Inflammatory macrophage treated with lipopolysaccharide for 1 hour (primary cell): ENCODE measurements around the gene KLK6.
A peak's percentile ranks its signal among the peaks of the same experiment; 100 is the strongest.

Source experiments
- DNase-seq, 2 donors: peaks; one replicate each; pipeline ENCODE4 v3.0.0-alpha.2; 2020 to 2022

KLK6 gene

DNA sequence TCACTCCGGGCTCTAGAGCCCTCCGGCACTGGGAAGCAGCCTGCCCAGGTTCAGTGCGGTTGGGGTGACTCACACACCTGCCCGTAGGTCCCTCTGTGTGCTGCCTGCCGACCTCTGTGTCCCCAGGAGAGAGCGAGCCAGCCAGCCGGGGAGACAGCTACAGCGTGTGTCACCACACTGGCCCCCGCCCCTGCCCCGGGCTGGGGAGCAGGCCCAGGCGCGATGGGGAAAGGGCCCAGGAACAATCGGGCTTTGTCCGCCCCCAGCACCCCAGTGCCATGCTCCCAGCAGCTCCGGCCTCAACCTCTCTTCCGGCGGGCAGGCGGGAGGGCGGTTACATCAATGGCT lies at the start of gene KLK6:
TSS of gene KLK6 (minus strand) at position 179 of the 348 bp plus-strand sequence. CDS start 1,487 bp downstream, outside the sequence.
- no peak for DNase-seq

DNA sequence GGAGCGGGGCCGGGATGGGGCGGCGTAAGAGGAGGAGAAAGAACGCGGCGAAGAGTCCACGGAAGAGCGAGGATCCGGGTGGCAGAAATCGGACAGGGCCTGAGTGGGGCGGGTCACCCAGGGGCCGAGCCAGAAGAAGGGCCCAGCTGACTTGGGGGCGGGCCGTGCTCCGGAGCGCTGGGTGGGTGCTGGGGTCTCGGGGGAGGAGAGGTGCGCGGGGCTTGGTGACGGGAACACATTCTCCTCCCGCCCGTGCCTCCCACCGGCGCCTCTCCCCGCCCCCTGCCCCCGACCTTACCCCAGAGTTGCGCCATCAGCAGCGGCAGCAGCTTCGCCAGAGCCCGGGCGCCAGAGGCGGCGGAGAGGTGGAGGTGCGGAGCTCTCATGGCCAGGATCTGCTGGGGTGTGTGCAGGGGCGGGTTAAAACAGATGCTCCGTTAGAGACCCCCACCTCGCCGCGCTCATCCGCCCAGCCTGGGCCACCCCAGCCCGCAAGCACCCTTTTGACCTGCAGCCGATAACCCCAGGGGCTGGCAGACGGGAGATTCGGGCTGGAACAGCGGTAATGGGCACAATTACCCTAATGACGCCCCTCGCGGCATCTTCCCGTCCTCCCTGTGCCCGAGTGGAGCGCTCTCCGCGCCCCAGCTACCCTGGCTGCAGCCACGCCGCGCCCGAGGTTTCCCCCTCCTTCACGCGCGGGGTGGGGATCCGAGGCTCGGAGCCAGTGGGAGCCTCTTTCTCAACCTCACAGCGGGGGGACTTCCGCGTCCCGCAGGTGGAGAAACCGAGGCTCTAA lies 49.6 kb upstream of the KLK6 start:
- no peak for DNase-seq

DNA sequence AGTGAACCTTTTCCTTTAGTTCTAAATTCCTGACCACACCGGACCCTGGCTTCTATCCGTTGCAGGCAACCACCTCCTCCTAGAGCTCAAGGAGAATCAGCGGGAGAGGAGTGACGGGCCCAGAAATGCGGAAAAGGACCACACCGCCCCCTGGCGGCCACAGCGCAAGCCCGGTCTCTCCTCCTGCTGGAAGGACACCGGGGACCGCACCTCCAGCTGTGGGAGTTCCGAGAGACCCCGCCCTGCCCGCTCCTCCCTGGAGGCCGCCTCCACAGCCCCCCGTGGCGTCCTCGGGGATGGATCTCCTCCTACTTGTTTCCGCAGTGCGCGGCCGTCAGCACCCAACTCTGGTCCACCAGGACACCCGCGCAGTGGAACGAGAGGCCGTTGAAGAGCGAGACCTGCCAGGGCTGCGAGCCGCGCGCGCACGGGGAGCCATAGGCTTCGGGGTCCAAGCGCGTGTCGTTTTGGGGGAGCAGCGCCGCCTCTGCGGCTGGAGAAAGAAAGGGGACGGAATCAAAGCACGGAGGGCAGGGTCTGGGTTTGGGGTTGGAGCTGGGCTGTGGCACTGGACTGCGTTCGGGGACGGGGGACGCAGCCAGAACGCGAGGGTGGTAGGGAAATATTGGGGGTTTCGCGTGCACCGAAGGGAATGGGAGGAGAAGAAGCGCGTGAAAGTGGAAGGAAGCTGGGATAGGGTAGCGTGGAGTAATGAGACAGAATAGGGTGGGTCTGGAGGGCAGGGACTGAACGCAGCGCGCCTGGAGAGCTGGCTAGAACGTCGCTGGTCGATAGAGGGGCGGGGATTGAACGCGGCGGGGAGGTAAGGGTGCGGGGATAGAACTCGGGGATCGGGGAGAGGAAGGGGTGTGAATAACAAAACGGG lies 47.6 kb upstream of the KLK6 start:
- peak; percentile 29 to 70 for DNase-seq

DNA sequence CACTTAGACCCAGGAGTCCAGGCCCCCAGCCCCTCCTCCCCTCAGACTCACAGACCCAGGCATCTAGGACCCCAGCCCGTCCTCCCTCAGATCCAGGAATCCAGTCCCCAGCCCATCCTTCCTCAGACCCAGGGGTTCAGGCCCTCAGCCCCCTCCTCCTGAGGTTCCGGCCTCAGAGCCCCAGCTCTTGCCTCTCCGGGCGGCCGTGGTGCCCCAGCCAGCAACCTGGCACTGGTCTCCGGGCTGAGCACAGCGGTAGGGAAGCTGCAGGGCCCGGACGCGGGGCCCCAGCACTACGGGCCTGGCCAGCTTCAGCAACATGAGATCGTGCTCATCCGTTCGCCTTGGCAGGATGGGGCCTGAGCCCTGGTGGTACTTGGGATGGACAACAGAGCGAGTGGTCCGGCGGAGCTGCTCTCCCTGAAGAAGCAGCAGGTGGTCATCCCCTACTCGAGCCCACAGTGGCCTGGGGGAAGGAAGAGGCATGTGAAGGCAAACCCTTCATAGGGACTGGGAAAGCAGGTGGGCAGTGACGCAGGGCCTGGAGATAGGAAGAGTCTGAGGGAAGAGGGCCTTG lies 46.4 kb upstream of the KLK6 start:
- DNase-seq, result no peak

DNA sequence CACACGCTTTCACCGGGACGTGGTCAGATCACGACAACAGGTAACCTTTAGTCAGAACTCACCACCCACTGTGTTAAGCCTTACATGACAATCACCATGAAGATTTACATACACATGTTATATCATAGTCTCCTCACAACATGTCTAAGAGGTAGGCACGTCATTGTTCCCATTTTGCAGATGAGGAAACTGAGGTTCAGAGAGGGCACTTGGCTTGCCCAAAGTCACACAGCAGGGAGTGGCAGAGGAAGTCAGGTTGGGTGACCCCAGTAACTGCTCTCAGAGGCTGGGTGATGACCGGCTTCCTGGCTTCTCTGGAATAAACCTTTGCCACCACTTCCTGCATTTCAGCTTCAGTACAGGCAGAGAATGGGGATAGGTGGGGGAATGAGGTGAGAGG lies 44.9 kb upstream of the KLK6 start:
- no peak for DNase-seq

DNA sequence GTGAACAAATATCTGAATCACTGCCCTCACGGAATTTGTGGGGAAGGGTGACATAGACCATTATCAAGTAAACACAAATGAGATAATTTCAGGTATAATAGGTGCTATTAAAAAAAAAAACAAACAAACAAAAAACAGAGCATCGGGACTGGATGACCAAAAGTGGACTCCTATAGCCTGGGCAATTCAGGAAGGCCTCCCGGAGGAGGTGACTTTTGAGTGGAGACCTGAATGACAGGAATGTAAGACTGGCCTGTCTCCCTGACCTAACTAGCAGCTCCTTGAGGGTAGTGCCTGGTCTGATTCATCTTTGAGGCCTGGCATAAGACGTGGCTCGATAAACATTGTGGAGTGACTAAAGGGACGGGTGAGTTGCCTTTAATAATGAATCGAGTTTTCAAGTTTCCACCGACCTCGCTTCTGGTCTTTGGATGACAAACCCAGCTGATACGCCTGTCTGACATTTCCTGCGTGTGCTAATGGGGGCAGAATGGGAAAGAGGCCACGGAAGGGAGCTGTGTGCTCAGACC lies 43.3 kb upstream of the KLK6 start:
- no peak for DNase-seq

DNA sequence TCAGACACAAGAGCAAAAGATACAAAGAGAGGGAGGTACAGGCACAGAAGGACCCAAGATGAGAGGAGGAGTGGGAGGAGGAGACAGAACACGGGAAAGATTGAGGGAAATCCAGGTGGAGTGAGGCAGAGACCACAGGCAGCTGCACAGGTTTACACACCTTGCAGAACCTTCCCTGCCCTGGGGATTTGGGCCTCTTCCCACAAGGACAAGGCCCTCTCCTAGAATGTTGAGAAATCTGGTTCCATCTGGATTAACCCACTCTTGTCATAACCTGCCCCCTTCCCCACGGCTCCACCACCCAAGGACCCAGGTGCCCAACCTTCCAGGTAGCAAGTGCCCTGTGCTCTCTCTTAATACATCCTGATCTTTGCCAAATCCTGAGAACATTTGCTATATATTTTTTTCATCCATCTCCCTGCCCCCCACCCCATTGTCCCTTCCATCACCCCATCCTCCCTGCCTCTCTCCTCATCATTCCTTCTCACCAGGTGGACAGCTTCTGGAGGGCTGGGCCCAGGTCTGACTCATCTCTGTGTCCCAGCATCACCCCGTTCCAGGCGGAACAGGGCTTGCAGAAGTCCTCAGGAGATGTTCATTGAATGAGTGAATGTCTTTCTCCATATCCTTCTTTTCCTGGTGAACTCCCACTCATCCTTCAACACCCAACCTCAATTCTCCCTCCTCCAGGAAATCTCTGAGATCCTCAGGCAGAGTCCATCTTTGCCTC lies 40.8 kb upstream of the KLK6 start:
- no peak for DNase-seq

DNA sequence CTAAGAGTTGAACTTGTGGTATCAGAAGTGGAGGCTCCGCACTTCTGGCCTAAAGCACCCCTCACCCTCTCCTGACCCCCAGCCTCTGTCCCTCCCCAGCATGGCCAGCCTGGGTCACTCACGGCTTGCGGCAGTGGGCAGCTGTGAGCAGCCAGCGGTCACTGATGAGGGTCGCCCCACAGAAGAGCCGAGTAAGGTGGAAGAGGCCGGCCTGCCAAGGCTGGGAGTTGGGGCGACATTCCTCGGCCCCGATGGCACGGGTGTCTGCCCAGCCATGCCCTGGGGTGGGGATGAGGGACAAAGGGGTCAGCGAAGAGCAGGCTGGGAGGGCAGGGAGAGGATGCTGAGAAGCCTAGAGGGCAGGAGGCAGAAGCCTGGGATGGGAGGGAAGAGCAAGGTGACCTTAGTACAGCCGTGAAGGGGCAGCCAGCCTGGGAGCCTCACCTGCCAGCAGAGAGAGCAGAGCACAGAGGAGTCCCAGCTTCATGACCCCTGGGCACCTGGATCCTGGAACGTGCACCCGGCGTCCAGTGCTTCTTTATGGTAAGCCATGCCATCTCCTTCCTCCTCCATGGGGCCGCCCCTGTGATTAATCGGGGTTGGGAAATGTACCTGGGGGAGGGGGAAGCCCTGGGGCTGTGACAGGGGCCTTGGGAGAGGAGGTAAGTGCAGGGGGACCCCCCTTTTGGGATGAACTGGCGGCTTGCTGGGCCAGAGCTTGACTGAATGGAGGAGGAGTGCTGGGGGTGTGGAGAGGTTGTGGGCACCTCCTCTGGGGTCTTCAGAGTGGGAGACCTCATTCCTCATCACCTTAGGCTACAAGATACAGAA lies 39.9 kb upstream of the KLK6 start:
- no peak for DNase-seq

DNA sequence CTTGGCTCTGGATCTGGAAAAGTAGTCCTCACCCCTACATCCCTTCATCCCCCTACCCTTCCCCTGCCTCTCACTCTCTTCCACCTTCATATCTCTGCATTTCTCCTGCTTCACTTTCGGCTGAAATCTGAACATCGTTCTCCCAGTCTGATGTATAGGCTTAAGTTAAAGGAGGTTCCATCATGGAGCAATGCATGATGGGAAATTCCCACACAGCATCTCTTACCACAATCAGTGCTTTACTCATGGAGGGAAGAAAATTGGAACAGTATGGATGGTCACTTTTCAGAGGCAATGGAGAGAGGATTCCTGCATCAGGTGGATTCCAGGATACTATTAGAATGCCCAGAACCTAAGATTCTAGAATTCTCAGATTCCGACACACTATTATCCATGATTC lies 38.1 kb upstream of the KLK6 start:
- no peak for DNase-seq

DNA sequence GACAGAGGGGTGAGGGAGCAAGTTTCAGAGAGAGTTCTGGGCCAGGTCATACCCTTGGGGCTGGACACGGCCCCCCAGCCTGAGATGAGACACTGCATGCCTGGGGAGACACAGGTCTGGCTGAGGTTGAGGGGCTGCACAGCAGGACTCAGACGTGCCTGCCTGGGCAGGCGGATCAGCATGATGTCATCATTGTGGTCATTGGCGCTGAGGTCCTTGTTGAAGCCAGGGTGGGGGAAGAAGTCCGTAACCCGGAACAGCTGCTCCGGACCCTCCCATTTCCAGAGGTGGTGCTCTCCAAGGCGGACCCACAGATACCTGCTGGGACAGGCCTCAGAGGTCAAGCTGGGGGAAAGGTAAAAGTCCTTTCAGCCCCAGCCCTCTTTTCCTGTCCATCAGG lies 37.0 kb upstream of the KLK6 start:
- DNase-seq, result no peak

DNA sequence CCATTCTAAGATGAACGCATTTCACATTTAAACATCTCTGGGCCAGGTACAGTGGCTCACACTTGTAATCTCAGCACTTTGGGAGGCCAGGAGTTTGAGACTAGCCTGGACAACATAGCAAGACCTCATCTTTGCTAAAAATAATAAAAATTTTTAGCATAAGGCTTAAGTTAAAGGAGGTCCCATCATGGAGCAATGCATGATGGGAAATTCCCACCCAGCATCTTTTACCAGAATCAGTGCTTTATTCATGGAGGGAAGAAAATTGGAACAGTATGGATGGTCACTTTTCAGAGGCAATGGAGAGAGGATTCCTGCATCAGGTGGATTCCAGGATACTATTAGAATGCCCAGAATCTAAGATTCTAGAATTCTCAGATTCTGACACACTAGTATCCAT lies 35.9 kb upstream of the KLK6 start:
- no peak for DNase-seq

DNA sequence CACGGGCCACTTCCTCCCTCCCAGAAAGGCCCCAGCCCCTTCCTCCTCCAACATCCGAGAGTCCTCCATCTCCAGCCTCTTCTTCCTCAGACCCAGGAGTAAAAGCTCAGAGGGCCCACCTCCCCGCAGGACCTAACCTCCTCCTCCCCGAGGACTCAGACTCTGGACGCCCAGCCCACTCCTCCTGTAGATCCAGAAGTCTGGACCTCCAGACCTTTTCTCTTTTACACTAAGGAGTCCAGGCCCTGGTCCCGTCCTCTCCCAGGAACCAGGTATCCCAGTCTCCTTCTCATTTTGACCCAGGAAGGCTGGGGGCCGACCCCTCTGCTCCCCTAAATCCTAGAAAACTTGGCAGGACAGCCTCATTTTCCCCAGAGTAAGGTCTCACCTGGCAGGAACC lies 33.9 kb upstream of the KLK6 start:
- DNase-seq, result no peak

DNA sequence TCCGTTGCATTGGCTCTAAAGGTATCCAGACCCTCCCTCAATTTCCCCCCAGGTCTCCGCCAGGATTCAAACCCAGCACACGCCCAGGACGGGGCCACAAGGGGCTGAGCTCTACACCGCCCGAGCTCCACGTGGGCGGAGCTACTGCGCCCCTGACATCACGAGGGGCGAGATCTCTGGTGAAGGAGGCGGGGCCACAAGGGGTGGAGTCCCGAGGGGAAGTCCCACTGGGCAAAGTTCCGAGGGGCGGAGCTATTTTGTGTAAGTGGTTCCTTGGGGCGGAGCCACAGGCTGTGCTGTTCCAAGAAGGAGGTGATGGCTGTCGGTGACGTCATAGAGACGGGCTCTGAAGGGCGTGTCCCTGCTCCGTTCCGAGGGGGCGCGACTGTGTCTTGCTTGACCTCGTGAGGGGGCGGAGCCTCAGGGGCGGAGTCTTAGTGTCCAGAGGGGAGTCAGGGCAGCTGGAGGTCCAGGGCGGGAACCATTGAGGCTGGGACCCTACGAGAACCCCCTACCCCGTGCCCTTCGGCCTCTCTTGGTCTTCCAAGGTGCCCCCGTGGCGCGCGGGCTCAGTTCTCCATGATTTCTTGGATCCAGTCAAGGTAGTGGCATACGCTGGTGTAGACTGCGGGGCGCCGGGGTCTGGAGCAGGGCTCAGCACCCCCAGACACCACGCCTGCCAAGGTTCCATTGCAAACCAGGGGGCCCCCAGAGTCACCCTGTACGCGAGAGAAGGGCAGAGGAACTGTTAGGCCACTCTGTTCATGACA lies 33.3 kb upstream of the KLK6 start:
- DNase-seq, result peak in 1 of 2 donors; percentile 29

DNA sequence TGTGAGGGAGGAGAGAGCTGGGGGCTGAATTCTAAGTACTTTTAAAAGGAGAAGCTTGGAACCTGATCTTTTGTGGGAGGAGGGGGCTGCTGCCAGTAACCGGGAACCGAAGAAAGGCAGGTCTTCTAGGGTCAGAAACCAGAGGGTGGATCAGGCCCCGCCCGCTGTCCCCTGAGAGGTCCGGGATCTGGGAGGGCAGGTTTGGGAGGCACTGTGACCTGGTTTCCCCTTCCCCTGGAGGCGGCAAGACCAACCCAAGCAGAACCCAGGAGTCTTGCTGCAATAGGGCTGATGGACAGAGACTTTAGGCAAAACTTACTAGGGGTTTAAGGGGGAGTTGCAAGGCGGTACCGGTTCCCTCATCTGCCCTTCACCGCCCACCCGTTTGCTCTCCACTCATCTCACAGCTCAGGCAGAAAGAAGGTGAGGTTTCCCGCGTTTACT lies 32.7 kb upstream of the KLK6 start:
- DNase-seq, result no peak

DNA sequence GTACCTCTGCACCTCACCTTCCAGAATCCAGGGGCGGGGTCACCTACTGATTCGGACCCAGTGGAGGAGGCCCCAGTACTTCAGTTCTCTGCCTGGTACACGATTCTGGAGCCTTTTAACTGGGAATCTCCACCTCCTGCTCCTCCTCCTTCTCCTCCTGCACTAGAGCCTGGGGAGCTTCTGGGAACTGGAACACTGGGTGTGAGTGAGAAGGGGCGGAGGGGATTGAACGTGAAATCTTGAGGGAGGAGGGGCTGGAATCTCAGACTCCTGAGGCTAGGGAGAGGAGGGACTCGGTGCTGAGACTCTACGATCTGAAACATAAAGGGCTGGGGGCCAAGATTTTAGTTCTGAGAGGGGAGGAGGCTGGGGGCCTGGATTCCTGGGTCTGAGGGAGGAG lies 32.1 kb upstream of the KLK6 start, which contains the start of gene KLK8:
TSS of gene KLK8 (minus strand) at position 90 of the 400 bp plus-strand sequence. CDS start 437 bp downstream, outside the sequence.
- DNase-seq, result no peak

DNA sequence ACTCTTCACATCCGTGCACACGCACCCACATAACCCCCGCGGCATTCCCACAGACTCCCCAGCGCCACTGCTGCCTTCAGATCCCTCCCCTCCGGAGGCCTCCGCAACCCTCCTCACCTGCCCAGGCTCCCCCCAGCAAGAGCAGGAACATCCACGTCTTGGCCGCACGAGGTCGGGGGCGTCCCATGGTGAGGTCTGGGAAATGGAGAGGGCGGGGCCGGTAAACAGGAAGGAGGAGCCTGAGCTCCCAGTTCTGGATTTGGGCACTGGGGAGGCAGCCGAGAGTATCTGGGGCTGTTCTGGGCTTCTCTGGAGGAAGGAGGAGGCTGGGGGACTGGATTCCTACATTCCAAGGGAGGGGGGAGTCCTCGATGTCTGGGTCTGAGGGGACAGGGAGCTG lies 31.6 kb upstream of the KLK6 start:
- no peak for DNase-seq

DNA sequence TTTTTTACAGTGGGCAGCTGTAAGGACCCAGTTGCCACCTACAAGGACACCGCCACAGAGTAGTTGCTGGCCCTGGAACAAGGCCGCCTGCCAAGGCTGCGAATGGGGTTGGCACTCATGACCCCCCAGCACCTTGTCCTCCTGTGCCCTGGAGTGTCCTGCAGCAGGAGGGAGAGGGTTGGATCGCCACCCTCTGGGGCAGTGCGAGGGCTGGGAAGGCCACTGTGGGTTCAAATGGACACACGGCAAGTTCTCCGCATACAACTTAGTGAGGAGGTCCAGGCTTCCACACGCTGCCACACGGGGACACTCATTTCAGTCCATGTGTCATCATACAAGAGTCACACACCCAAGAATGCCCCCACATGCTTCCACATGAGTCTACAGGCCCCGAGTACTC lies 31.0 kb upstream of the KLK6 start:
- DNase-seq, result no peak

DNA sequence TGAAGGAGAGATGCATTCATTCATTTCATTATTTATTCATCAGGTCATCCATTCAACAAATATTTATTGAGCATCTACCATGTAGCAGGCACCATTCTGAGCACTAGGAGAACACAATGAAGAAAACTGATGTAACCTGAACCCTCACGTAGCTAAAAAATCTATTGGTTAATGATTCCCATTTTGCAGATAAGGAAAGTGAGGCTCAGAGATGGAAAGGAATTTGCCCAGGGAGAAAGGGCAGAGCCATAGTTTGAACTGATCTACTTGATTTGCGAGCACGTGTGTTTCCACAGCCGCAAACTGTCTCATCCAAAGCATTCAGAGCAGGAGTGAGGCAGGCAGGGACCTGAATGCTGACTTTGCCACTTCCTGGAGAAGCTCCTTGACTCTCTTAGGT lies 29.3 kb upstream of the KLK6 start:
- DNase-seq, result no peak

DNA sequence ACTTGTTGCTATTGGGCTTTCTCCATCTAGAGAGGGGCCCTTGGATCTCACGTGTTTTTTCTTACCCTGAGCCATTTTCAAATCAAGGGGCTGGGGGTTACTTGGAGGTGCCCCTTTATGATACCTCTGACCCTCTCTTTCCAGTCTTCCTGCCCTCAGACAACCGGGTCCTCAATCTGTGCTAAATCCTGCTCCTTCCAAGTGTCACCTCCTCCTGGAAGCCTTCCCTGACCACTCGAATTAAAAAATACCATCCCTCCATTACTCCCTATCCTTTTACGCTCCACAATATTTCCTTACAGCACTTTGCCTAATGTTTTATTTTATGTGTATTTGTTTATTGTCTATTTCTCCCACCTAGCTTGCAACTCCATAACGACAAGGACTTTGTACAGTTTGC lies 28.7 kb upstream of the KLK6 start:
- no peak for DNase-seq

DNA sequence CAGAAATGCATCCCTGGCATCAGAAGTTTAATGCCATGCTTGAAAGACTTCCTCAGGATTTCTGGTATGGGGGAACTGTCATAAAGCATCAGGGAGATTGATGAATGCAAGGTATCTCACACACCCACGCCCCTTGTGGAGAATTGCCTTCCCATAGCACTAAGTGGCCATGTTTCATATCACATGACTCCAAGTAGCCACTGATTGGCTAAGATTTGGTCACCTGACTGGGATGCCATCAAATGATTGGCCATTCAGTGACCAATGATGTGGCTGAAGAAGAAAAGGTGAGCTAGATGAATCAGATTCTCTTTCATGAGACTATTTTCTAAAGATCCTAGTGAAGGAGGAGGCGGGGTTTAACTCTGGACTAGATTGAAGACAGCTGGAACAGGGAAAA lies 24.7 kb upstream of the KLK6 start:
- no peak for DNase-seq

DNA sequence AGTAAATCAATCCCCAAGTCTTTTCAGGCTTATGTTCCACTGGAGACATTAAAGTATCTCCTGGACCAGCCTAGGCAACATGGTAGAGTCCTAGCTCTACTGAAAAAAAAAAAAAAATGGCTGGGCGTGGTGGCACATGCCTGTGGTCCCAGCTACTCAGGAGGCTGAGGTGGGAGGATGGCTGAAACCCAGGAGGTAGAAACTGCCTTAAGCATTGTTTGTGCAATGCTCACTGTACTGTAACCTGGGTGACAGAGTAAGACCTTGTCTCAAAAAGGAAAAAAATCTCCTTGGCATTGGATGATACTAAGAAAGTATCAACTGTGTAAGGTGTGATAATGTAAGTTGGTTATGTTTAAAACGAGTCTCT lies 23.3 kb upstream of the KLK6 start:
- DNase-seq, result no peak
